GM19468 (cell line): ENCODE data around the gene SNX25.
A peak's percentile ranks its signal among the peaks of the same experiment; 100 is the strongest.
"Not testable (repeated sequence)": the region's sequence is repeated elsewhere in the genome, so short reads cannot be mapped to it uniquely, and the experiment has no call there.

Source experiments
- ATAC-seq: cut with Tn5 transposase; IDR thresholded peaks from one replicate; pipeline ENCODE4 v1.9.1; 2021; ENCODE audit warnings: mild to moderate bottlenecking, moderate library complexity, moderate number of reproducible peaks; ENCODE audit not compliant: unreplicated experiment; ENCODE audit errors: extremely low read depth

Gene SNX25

DNA sequence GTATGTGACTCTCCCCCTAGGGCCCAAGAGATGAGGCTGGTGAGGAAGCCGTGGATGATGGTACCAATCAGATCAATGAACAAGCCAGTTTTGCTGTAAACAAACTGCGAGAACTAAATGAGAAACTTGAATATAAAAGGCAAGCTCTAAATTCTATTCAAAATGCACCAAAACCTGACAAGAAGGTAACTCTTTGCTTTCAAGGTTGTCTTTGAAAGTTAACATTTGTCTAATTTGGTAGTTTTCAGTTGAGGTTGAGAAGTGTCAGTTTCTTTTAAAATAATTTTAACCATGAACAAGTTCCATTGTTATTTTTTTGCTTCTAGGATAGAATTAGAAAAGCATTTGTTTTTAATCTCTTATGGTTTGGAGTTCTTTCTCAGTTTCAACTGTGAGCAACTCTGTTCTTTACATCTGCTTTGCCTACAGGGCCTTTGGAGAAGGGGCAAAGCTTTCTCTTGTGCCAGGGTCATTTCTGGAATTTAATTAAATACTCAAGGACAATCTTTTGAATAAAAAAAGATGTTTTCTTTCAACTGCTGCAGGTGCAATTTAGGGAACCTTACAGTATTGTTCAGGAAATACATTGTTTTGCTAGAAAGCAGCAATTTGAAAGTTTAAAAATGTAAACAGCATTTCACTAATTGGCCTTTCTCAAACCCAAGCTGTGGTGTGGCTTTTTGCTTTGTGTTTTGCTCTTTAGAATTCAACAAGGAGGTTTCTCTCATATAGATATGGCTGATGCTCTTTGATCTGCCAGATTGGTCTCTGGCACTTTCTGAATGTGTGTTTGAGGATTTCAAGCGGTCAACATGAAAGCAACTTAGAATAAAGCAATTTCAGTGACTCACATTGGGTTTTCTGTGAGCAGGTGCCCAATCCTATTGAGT lies 123.4 kb downstream of the SNX25 start:
- ATAC-seq: peak; percentile 63

DNA sequence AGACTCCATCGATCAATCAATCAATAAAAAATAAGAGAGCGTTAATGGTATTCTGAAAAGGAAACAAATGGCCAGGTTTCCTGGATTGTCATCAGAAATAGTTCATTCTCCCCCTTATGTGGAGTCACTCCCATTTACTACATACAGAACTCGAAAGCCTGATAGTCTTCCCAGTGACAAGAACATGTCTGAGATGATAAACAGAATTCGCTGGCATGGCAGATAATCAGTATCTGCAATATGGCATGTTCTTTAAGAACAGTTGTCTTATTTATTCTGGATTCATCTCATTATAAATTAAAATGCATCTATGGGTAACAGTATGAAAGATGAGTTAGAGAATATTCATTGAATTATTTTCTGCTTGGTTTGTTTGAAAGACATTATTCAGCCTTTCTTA lies 124.9 kb downstream of the SNX25 start:
- no peak for ATAC-seq

DNA sequence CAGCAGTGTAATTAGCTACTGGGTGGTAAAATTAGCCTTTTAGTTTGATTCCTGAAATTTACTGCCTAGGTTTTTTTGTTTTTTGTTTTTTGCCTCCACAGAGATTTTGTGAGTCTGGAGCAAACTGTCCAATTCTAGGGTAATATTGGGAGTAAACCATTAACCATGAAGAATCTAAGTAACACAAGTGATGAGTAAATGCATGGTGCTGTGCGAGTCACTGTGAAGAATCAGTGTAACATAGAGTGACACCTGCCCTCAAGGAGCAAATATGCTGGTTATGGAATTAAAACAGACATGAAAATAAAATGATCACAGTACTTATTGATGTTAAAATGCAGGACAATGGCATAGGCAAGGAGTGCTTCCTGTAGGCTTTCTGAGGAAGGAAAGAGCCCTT lies 126.2 kb downstream of the SNX25 start:
- ATAC-seq: no peak

DNA sequence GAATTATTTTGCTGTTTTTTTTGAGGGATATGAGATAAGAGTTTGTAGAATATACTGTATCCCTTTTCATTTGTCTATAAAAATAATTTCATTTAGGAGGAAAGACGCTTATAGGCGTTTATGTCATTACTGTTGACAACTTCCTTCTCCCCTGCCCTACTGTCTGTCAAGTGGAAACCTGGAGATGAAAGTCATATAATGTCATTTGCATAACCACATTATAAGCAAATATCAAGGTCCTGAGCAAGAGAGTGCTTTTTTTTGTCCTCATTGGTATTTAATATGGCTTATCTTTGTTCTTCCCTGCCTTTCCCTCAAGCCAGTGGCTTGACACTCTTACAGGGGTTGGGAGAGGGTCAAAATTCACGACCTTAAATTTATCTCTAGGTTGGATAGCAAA lies 130.5 kb downstream of the SNX25 start:
- no peak for ATAC-seq

DNA sequence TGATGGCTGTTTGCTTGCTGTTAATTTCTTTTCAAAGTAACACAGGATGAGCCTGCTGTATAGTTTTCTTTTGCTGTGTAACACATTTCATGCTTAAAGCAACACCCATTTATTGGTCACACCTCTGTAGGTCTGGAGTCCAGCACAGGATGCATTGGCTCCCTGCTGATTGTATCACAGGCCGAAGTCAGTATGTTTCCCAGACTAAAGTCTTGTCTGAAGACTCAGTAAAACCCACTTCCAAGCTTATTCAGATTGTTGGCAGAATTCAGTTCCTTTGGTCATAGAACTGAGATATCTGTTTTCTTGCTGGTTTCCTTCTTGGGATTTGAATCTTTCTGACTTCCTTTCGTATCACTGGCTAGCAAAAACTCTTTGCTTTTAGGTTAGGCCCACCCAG lies 132.0 kb downstream of the SNX25 start:
- ATAC-seq: no peak

DNA sequence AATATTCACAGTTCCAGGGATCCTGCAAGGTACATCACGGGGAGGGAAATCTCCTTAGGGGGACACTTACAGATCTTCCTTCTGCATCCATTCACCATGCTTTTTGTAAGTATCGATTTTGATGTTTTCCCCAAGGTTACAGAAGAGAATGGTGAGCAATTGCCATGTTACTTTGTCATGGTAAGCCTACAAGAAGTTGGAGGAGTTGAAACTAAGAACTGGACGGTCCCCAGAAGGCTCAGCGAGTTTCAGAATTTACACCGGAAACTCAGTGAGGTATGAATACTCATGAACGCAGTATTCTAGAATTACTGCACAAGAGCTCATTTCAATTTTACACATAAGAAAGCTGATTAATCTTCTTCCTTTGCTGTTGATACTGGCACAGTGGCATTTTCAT lies 132.4 kb downstream of the SNX25 start:
- ATAC-seq: no peak

DNA sequence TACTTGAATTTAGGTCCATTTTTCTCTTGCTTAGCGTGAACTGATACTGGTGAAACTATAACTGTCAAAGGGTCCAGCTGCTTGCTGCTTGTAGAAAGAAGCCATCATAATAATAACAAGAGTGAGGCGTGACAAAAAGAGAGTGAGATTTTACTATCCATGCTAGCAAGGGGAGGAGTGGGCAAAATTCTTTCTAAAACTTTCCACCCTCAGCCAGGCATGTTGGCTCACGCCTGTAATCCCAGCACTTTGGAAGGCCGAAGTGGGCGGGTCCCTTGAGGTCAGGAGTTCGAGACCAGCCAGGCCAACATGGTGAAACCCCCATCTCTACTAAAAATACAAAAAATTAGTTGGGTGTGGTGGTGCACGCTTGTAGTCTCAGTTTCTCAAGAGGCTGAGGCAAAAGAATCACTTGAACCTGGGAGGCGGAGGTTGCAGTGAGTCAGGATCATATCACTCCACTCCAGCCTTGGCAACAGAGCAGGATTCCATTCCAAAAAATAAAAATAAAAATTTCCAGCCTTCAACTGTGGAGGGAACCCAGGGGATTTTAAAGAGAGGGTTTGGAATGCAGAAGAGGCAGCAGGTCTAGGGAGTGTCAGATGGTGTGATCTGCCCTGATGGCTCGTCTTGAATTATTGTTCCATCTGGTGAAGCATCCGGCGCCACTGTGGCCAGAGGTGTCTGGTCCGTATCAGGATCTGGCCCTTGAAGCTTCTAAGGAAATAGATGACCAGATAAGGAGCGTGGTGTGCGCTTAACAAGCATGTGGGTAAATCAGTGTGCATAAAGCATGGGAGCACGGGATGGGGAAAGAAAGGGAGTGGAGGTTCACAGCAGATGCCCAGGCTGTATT lies 134.6 kb downstream of the SNX25 start:
- no peak for ATAC-seq

DNA sequence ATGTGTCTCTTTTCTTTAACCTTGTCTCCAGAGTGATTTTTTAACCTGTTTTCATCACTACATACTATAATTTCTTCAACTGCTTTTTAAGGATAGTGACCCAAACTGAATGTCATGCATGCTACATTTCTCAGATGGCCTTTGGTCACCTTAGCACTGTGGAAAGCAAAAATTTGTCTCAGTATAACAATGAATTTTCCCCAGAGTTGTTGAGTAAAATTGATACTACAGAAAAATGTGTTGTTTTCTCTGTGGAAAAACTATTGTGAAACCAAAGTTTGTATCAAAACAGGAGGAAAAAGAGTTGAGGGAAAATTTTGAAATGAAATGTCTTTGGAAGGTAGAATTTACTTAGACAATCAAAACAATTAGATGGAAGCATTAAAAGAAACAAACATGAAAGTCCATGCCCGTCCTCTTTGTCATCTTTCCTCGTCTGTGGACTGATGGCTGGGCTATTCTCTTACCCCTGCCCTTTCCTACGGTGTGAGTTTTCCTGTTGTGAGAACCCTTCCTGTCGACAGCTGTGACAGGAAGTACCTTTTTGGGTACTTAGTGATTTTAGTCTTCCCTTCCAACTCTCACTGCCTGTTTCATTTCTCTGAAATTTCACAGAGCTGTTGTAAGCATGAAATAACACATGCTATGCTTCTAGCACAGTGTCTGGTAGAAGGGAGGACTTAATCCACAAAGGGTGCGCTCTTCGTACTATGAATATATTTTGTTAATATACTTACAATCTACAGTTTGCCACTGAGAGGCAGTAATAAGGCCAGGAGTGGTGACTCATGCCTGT lies 135.5 kb downstream of the SNX25 start:
- ATAC-seq: peak; percentile 68

DNA sequence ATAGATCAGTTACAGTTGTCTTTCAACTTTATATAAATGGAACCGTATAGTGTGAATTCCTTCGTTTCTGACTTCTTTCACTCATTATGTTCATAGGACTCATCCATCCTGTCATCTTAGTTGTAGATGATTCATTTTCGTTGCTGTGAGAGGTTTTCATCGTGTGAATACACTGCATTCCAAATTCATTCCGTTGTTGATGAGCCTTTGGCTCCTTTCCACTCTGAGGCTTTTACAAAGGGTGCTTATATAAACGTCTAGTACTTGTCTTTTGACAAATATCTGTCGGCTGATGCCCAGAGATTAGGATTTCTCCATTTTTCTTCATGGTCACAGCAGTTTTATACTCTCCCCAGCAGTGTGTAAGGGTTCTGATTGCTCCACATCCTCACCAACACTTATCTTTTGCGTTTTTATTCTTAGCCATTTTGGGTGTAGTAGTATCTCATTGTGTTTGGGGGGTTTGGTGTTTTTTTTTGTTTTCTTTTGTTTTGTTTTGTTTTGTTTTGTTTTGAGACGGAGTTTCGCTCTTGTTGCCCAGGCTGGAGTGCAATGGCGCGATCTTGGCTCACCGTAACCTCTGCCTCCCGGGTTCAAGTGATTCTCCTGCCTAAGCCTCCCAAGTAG lies 137.7 kb downstream of the SNX25 start:
- ATAC-seq: no peak

DNA sequence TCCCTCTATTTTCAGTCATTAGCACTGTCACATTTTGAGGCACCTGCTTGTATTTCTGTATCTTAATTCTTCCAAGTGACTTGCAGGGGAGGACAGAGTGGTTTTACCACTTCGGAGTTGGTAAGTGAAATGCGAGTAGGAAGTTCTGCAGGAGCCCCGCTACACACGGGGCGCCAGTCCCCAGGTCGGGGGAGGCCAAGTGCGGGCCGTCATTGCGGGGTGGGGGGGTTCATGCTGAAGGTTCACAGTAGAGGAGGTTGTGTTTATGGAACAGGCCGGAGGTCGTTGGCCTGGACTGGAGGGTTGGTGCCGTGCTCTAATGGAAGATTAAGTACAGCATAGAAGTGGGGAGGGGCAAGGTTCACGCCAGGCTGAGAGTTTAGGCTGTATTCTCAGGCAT lies 142.3 kb downstream of the SNX25 start:
- ATAC-seq: no peak

DNA sequence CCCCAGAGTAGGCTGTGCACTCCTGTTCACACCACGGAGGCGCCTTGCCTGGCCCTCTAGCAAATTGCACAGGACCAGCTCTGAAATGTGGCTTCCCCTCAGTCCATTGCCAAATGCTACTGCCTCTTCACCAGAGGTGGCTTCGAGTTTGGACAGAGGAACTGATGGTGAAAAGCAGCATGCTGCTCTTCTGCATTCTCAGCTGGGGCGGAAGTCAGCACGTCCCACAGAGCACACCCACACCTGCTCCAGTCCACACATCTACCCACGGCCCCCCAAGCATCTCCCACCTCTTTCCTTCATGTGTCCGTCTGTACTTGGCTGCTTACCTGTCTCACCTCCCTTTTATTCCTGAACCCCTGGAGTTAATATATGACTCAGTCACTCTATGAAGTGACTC lies 142.8 kb downstream of the SNX25 start:
- ATAC-seq: no peak

DNA sequence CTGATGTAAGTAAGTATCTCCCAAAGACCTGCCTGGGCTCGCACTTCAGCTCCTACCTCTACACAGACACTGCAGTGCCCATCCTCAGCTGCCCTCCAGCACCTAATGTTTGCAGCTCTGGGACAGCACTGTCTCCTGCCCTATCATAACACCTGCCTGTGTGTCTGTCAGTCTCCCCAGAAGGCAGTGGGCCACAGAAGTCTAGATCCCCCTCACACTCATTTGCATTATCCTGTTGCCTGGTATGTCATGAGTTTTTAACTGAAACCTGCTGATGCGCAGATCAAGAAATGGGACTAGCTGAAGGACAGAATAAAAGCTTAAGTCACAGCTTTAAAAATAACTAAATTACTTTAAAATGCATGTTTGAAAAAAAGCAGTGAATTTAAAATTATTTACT lies 143.3 kb downstream of the SNX25 start:
- no peak for ATAC-seq

DNA sequence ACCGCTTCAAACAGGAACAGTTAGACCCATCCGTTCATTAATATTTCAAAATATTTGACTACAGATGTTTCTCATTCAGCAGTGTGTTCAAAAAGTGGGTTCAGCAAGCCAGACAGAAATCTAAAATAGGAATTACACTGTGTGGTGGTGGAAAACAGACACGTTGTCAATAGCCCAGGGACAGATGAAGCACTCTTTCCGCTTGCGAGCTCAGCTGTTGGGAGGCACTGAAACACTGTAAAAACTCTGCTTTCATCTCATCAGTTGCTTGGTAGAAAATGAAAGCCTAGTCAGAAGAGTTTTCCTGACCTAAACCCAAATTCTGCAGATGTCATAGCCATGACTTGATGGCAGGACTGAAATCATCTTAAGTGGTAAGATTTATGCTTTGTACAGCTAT lies 147.8 kb downstream of the SNX25 start:
- no peak for ATAC-seq

DNA sequence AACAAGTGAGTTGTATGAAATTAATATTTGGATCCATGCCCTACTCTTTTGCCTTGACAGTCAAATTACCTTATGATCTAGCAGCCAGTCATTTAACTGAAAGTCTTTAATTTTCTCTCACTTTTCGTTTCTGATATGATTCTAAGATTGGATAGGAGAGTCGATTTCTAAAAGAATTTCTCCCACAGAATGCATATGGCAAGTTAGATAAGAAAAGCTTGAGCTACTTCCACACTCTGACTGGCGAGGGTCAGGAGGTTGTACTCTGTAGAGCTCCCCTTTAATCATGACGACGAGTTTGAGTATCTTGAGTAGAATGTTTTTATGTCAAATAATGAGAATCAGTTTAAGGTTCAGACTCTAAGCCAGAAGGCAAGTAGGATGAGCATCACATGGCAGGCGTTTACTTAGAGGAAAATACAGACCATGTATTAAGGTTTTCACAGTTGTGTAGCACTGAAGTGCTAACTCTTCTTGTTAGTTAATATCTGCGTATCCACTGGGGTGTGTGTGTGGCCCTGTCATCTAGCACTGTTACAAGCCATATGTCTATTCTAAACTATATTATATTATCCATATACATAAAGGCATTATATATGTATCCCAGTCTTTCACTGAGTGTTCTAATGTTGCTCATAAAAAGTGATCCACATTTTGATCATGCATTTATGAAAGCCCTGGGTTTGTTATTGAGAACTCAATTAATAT lies 148.5 kb downstream of the SNX25 start:
- no peak for ATAC-seq

DNA sequence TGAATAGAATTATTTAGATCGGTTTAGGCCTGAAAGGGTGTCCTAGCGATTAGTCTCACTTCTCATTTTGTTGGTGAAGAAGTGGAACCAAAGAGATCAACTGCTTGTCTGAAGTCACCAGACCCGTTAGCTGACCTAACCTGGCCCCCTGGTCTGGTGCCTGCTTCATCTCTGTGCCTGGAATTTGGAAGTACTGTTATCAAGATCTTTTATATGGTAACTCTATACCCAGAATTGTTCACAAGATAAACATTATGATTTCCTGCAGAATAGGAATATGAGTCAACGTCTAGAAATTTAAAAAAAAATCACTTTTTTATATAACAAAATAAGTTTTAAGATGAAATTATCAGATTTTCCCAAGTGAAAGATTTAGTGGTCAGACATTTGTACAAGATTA lies 149.1 kb downstream of the SNX25 start:
- ATAC-seq: no peak

DNA sequence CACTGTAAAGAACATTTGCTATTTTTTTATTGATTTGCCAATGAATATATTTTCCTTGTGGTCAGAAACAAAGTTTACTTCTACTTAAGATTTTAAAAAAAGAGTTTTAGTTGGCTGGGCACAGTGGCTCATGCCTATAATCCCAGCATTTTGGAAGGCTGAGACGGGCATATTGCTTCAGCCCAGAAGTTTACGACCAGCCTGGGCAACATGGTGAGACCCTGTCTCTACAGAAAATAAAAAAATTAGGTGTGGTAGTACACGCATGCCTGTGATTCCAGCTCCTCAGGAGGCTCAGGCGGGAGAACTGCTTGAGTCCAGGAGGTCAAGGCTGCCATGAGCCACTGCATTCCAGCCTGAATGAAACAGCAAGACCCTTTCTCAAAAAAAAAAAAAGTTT lies 149.6 kb downstream of the SNX25 start:
- ATAC-seq: no peak

DNA sequence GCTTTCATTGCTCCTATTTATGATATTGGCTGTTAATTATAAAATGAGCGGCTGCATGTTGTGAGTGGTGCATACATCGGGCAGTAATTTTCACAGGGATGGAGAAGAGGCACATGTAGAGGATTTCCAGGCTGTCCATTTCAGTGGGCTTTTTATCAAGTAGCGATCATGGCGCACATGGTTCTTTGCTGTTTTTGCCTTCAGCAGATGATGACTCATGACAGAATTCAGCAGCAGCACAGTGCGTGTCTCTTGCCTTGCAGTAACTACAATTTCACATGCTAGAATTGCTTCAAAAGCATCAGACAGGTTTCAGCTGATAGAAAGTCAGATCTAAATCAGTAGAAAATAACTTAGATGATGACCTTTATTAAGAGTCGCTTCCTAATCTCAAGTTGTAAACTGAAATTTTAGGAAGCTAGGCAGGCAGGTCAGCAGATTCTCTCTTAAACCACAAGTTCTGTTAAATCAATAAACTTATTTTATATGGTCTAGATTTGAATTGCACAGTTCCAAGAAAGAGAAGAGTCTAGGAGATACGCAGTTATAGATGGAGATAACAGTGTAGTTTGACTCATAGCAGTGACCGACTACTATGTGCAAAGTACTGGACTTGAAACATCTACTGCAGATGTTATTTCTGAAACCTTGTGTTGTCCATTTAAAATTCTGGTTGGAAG lies 150.5 kb downstream of the SNX25 start:
- no peak for ATAC-seq

DNA sequence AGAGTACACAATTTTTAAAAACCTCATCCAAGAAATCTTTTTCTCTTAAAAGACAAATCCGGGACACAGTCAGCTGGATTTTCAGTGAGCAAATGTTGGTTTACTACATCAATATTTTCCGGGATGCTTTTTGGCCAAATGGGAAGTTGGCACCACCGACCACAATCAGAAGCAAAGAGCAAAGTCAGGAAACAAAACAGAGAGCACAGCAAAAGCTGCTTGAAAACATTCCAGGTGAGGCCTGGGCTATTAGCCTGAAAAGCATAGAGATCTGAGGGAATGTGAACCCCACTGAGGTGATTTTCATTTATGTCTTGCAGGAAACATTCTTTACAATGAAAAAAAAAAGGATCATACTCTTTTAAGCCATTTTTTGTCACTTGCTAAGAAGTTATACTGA lies 152.5 kb downstream of the SNX25 start:
- no peak for ATAC-seq

DNA sequence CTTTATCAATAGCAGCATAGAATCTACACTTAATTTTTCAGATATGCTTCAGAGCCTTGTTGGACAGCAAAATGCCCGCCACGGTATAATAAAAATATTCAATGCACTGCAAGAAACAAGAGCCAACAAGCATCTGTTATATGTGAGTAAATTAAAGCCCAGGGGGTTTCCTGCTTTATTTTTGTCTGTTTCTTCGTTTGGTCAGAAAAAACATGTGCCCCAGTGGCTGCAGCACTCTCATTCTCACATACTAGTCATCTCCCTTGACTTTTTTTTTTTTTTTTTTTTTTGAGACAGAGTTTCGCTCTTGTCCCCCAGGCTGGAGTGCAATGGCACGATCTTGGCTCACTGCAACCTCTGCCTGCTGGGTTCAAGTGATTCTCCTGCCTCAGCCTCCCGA lies 153.2 kb downstream of the SNX25 start:
- ATAC-seq: not testable (repeated sequence)
